GM19193 (cell line): ENCODE data around the gene MT2A.

Experiments
- POLR2A ChIP-seq: IDR thresholded peaks from 4 replicates; pipeline ENCODE4 v1.6.1; 2011; ENCODE audit not compliant: insufficient read depth, insufficient read length; ENCODE audit errors: extremely low read depth

Gene MT2A

DNA sequence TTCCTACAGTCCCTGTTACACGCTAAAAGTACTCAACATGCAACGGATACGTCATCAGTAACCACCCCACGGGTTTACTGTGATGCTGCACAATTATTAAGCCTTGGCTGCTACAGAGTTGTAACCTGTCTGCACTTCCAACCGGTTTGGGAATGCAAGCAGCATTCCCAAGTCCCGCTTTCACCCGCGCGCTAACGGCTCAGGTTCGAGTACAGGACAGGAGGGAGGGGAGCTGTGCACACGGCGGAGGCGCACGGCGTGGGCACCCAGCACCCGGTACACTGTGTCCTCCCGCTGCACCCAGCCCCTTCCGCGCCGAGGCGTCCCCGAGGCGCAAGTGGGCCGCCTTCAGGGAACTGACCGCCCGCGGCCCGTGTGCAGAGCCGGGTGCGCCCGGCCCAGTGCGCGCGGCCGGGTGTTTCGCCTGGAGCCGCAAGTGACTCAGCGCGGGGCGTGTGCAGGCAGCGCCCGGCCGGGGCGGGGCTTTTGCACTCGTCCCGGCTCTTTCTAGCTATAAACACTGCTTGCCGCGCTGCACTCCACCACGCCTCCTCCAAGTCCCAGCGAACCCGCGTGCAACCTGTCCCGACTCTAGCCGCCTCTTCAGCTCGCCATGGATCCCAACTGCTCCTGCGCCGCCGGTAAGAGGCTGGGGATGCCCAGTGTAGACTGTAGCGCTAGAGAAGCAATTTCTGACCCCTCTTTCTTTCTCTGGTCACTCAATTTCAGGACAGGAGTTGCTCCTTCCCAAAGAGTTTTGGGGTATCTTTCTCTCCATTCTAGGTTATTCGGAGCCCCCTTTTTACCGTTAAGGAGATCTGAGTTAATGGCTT, at the start of gene MT2A:
MT2A (plus strand) TSS at position 542 of the 833 bp plus-strand sequence; CDS start at position 614, 72 bp downstream.
- TF ChIP-seq POLR2A = peak; percentile 58

DNA sequence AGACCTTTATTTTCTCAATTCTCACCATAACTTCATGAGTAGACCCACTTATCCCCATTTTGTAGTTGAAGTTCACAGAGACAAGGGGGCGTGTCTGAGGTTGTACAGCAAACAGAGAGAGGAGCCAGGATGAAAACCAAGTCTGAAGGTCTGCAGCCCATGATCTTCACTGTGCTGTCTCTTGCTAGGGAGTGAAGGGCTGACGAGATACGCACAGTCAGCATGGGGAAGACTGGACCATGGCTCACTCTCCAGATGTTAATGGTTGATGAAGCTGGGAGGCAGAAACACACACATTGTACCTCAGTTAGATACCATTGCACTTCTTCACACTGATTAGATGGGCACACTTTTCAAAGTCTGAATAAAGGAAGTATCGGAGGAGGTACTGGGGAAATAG, 49.3 kb upstream of the MT2A start:
- no peak for TF ChIP-seq POLR2A

DNA sequence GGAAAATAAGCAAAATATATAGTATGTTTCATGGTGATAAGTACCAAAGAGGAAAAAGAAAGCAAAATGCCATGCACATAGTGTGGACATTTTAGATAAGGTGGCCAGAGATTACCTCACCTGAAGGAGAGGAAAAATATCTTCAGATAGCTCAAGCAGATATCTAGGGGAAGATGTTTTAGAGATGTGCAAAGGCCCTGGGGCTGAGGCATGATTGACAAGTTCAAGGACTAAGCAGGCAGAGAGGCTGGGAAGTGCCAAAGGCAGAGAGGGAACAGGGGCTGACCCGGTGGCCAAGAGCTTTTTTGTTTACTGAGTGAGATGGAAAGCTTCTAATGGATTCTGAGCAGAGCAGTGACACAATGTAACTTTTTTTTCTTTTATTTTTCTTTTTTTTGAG, 47.9 kb upstream of the MT2A start:
- no peak for TF ChIP-seq POLR2A

DNA sequence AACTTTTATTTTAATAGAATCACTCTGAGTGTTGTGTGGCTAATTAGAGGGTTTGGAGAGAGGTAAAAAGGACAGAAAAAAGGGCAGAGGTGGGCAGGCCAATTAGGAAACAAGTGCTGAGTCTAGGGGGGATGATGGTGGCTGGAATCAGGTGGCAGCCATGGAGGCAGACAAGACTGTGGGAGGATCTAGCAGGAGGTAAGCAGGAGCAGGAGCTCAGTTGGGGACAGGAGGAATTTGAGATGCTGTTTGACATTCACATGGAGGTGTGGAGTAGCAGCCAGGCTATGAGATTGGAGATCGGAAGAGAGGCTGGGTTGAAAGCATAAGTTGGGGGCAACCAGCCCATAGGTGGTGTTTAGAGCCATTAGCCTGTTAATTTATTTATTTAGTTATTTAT, 47.3 kb upstream of the MT2A start:
- no peak for TF ChIP-seq POLR2A

DNA sequence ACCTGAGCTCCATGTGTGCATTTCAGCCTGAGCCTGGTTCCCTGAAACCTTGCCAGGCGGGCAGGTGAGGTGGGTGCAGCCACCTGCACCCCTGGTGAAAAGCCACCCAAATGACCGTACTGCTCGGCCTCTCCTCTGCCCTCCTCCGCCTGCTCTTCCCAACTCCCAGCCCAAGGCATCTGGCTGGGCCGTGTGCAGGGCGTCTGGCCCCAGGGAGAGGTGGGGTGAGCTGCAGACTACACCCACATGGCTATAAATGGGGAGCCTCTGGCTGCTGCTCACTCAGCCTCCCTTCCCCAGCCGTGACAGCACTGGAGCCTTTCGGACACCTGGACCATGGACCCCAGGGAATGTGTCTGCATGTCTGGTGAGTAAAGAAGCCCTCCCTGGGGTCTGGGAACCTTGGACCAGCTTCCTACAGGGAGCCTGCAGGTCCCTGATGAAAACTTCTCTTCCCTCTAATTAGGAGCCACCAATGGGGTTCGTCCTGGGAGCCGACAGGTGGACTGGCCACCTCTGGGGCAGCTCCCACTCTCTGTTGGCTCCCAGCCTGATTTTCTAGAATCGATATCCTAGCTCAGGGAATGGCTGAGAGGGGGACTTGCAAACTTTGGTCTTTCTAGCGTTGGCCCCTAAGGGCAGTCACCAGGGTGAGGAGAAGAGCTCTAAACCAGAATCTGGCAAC, 43.4 kb upstream of the MT2A start, which contains the start of gene MT4:
MT4 (plus strand) TSS at position 281 of the 685 bp plus-strand sequence; CDS start at position 337, 56 bp downstream.
- TF ChIP-seq POLR2A = no peak

DNA sequence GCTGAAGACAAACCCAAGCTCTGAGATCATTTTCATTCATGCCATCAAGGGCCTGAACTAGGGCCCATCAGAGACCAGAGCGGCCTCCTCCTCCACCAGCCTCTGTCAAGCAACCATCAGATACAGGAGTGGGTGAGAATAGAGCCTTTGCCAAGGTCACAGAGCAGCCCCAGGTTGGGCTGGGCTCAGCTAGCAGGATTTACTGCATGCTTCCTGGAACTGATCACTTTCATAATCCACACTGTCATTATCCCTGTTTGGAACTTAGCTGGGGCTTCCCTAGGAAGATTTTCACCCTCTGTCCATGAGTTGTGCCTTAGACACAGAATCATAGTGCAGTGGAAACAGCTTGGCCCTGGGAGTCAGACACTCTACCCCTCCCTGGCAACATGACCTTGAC, 38.4 kb upstream of the MT2A start:
- no peak for TF ChIP-seq POLR2A

DNA sequence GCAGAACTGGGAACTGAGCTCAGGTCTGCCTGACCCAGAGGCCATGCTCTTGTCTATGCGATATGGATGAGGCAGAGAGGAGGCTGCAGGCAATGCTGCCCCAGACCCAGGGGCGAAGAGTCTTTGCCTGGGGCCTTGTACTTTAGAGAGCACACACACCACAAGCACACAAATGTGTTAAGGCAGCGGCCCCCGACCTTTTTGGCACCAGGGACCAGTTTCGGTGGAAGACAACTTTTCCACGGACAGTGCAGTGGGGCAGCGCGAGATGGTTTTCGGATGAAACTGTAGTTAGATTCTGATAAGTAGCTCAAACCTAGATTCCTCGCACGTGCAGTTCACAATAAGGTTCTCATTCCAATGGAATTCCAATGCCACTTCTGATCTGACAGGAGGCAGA, 36.9 kb upstream of the MT2A start:
- no peak for TF ChIP-seq POLR2A

DNA sequence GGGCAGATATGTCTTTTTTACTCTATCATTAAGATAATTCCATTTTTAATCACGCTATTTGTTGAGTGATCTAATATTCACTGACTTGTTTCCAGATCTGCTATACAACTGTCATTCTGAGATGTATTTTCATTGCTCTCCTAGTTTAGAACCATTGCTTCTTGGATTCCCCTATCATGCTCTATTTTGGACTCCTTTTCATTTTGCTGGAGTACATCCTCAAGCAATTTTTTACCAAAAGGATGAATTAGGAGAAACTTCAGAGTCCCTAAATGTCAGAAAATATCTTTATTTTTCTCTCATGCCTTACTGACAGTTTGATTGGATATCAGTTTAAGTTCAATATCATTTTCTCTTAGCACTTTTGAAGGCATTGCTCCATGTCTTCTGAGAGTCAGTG, 33.8 kb upstream of the MT2A start:
- TF ChIP-seq POLR2A = no peak

DNA sequence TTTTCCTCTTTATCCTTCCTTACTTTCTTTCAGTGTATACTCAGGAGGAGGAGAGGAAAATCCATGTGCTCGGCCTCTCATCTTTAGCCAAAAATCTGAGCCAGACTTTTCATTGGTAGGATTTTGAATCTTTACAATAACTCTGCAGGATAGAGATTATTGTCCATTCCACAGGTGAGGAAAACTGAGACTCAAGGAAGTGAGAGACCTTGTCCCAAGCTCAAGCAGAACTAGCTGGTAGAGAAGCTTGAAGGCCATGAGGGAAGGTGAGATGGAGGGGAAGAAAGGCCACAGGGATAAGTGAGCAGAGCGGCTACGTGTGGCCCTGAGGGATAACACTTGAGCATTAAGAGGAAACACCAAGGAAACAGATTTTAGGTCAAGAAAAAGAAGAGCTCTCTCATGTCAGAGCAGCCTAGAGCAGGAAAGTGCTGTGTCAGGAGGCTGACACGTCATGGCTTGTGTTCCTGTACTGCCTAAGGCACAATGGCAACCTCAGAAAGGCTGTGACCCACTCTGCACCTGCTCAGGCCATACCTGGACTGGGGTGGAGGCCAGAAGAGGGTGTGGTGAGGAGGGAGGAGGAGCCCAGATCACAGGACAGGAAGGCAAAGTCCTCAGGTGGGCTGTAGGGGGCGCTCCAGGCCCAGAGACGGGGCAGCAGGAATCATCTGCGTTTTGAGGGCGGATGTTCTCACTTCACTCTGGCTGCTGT, 31.6 kb upstream of the MT2A start:
- no peak for TF ChIP-seq POLR2A

DNA sequence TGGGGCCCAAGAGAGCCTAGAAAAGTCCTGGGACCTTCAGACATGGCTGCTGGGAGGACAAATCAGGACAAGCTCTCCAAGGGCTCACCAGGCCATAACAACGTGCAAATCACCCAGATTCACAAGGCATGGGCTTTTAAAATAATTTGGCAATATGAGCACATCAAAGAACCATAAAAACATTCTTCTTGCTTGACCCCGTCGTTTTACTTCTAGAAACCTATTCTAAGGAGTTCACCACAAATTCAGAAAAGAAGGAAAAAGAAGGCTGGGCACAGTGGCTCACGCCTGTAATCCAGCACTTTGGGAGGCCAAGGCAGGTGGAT, 31.1 kb upstream of the MT2A start:
- TF ChIP-seq POLR2A = no peak

DNA sequence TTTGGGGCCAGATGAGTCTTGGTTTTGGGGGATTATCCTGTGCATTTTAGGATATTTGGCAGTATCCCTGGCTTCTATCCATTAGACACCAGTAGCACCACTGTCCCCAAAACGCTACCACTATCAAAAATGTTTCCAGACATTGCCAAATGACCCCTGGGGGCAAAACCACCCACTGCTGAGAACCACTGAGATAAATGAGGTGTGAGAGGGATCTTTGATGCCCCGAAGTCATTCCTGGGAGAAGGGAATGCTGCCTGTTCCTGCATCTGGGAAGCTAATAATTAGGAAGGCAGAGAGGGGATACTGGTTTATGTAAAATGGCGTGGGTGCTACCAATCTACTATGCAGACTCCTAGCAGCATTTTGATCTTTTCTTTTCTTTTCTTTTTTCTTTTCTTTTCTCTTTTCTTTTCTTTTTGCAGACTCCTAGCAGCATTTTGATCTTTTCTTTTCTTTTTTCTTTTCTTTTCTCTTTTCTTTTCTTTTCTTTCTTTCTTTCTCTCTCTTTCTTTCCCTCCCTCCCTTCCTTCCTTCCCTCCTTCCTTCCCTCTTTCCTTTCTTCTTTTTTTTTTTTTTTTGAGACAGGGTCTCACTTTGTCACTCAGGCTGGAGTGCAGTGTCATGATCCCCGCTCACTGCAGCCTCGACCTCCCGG, 27.9 kb upstream of the MT2A start:
- no peak for TF ChIP-seq POLR2A

DNA sequence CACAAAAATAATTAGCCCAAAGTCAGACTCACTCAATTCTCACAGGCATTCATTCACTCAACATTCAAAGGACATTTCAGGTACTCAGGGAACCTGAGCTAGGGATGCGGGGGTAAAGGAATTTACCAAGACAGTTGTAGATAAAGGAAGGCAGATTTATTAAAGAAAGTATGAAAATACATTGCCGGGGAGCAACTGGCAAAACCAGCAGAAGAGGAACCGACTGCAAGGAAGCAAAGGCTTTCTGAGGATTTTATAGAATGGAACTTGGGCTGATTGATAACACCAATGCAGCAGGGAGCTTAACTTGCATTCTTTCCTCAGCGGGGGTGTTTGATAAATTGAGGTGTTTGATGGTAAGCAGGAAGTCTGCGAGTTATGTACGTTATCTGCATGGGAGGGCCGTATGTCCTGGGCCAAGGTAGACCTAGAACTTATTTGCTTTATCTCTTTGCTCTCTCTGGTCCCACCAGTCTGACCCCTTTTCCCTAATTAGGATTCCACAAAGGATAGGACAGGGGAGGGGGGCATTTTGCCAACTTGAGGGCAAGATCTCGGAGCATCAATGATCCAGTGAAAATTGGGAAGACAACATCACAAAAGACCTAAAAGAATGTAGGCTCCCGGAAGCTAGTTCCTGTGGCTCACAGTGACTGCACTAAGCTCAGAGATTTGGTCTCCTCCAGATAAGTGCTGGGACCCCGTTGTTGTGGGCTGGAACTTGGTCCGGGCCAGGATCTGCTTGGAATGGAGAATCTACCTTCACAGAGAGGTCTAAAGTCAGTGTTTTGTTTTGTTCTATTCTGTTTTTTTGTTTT, 24.8 kb upstream of the MT2A start:
- TF ChIP-seq POLR2A = no peak

DNA sequence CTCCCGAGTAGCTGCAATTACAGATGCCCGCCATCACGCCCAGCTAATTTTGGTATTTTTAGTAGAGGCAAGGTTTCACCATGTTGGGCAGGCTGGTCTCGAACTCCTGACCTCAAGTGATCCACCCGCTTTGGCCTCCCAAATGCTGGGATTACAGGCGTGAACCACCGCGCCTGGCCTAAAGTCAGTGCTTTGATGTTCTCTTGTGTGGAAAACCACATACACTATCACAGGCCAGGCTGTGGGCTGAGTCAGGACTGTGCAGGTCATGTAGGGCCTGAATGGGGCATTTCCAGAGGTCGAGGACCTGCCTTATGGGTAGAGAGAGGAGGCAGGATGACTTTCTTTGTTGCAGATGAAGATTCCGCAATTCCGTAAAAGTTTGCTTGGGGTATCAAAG, 24.1 kb upstream of the MT2A start:
- TF ChIP-seq POLR2A = no peak

DNA sequence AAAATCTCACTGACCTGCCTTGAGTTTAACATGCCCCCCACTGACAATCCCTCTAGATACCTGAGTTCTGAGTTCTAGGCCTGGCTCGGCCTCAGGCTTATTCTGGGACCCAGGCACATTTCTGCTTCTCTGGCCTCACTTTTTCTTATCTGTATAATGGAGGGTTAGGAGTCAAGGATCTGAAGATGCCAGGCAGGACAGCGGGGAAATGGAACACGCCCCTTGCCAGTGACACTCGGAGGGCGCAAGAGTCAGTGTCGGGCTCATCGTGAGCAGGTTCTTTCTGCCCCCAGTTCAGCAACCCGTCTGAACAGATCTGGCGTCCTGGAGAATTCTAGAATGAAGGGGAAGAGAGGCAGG, 19.6 kb upstream of the MT2A start:
- TF ChIP-seq POLR2A = no peak
